GM18505 (cell line): Measurements from ENCODE around the gene MOB2.
"Not testable (repeated sequence)": the region's sequence is repeated elsewhere in the genome, so short reads cannot be mapped to it uniquely, and the experiment has no call there.

Experiments used
- ATAC-seq: cut with Tn5 transposase; IDR thresholded peaks from one replicate; pipeline ENCODE4 v1.9.1; 2021; ENCODE audit not compliant: unreplicated experiment
- POLR2A ChIP-seq: IDR thresholded peaks from 4 replicates; pipeline ENCODE4 v1.6.1; 2011; ENCODE audit warnings: borderline replicate concordance; ENCODE audit not compliant: insufficient read depth, insufficient read length; ENCODE audit errors: extremely low read depth

The MOB2 gene

DNA sequence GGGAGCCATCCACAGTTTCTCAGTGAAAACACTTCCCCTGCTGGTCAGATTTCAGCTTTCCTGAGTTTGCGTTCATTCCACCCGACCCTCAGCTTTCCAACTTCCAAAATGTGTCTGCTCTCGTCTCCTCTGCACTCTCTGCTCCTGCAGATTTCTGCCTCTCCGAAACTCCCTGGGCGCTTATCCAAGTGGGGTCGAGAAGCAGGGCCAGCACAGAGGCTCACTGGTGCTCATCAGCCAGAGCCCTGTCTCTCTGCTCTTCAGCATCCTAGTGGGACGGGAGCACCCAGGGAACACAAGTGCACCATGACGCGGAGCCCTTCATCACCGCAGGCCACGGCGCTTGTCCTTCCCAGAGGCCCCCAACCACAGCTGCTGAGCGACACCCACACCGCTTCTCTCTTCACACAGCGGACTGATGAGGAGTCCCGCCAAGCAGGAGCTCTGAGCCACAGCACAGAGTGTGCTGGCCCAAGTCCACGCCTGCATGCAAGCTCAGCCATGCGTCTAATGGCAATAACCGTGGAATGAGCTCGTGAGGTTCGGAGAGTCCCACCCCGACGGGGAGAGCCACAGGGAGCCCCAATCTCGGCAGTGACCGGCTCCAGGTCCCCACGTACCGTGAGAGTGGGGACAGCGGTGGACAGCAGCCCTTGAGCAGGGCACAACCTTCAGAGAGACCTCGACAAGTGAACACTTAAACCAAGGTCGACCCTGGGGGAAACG is 27.9 kb upstream of the MOB2 start:
- no peak for ATAC-seq
- no peak for TF ChIP-seq POLR2A

DNA sequence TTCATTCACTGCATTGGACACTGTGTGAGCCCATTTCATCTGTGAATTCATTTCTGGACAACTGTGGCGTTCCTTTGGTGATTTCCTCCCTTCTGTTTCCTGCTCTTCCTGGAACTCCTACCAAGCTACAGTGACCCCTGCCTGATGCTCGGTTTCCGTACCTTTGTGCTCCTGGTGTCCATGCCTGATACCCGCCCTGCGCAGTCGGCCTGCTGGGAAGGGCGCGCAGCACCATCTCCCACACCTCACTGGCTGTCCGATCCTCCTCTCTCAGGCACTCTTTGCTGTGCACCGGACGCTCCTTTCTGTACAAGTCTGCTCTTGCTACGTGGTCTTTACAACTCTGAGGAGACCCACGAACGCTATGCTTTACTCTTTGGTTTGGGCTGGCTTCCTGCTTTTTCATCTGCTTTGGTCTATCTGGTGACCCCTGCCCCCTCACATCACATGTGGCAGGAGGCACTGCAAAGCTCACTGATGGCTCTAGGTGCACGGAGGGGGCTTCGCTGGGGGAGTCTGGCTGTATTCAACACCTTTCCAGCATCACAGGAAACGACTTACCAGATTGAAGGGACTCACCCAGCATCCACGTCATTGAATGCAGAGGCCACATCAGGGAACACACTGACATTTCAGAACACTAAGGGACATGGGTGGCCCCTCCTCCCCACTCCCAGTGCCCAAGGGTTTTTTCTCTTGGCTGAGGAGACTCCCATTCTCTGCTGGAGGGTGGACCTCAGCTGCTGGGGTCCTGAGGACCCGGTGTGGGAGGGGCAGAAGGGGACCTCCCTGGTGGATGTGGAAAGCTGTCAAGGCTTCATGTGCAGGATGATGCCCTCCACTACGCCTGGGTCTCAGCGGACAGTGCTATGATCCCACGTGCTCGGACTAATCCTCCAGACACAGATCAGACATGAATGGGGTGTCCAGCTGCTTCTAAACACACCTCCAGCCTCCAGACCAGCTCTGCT is 27.0 kb upstream of the MOB2 start:
- no peak for ATAC-seq
- TF ChIP-seq POLR2A = no peak

DNA sequence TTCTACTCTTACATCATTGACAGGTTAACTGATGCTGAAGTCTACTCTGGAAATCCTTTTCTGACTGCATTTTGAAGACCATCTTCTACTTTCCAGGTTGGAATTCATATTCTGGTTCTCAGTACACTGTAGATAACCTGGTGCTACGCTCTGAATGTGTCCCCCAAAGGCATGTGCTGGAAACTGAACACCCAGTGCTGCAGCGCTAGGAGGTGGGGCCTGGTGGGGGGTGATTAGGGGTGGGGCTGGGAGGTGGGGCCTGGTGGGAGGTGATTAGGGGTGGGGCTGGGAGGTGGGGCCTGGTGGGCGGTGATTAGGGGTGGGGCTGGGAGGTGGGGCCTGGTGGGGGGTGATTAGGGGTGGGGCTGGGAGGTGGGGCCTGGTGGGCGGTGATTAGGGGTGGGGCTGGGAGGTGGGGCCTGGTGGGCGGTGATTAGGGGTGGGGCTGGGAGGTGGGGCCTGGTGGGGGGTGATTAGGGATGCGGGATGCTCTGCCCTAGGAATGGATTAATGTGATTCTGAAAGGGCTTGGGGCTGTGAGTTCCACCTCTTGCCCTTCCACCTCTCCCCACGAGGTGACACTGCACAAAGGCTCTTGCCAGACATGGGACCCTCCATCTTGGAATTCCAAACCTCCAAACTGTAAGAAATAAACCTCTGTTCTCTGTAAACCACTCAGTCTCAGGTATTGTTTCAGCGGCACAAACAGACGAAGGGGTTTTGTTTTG is 26.1 kb upstream of the MOB2 start:
- not testable (repeated sequence) for ATAC-seq

DNA sequence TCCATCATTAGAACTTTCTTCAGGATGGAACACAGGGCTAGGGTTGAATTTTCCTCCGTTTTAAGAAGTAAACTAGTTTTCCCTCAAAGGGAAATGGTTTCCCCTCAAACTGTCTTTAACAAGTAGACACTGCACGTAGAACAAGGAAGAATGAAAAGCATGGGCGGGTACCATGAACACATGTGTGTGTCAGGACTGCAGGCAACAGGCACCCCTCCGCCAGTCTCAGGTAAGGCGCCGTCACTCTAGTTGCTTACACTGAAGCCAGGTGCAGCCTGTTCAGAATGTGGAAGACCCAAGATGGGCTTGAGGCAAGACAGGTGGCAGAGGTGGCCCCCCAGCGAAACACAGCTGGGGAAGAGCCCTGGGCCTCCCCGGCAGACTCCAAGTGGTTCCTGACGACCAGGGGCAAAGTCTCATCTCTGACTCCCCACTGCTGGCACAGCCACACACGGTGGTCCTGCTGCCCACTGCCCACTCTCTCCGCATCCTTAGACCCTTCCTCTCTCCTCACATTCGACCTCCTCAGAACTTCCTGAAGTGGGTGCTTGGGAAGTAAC is 25.4 kb upstream of the MOB2 start:
- no peak for ATAC-seq
- TF ChIP-seq POLR2A = no peak

- no peak for TF ChIP-seq POLR2A
- ATAC-seq = no peak
These were observed 24.3 kb upstream of the MOB2 start for GRCh38 chr11:1510928-1511327.

- not testable (repeated sequence) for ATAC-seq
These were observed 23.8 kb upstream of the MOB2 start for GRCh38 chr11:1510351-1510750.

GRCh38 chr11:1509626-1510255 is 23.2 kb upstream of the MOB2 start:
- ATAC-seq = no peak
- no peak for TF ChIP-seq POLR2A

- ATAC-seq = no peak
- TF ChIP-seq POLR2A = no peak
These were observed 22.4 kb upstream of the MOB2 start for GRCh38 chr11:1508986-1509385.

DNA sequence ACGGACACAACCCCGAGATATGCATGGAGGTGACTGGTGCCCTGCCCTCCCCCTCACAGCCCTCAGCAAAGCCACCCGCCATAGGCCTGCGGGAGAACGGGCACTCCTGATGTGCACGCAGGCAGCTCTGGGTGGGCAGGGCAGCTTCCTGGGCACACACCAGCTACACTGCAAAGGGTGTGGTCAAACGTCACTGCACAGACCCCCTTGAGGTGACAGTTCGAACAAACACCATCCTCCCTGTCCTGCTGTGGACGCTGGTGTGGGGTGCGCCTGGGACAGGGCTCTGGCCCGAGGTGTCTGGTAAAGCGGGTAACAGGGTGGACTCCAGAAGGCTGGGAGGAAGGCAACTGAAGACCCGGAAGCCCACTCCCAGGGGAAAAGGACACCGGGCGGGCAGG is 21.9 kb upstream of the MOB2 start:
- ATAC-seq = no peak
- no peak for TF ChIP-seq POLR2A

- no peak for TF ChIP-seq POLR2A
- ATAC-seq = no peak
These were observed 21.0 kb upstream of the MOB2 start for GRCh38 chr11:1507381-1508140.

DNA sequence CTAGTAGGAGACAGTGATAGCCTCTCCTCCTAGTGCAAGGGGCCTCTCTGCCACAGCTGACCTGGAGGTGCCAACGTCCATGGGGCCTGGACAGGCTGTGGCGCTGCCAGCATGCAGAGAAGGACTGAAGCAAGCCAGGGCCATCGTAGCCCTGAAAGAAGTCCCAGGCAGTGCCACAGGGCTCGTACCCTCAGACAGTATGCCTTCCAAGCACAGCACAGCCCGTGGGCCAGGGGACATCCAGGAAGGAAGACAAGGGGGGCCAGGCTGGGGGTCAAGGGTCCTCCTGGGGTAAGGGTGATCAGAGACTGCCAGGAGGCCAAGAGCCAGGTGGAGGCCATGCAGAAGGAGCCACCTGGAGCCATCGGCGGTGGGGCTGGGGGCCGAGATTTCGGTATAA is 20.4 kb upstream of the MOB2 start:
- no peak for ATAC-seq
- no peak for TF ChIP-seq POLR2A

- no peak for ATAC-seq
- no peak for TF ChIP-seq POLR2A
These were observed 18.9 kb upstream of the MOB2 start for GRCh38 chr11:1505480-1505879.
